ENCODE measurements around the gene RIBC2.

GRCh38 chr22:45435544-45436139, 22.1 kb downstream of the RIBC2 start:
- peak; percentile 96 for TF ChIP-seq CTCF (conservative IDR thresholded peaks at IDR 0.05)
- no peak; the same call in 1 of the 2 replicates for TF ChIP-seq ZFX (IDR thresholded peaks at IDR 0.05)

Measured in C4-2B (cell line).